Measurements from ENCODE around the gene LAX1. TPM values are rescaled to one million over a fixed set of nuclear protein-coding genes. Genes with fewer than 3 reads are reported as not detected.

LAX1 gene
- total RNA-seq, 1 donor from 2014 or later: not detected

GRCh38 chr1:203733009-203733863 is 31.7 kb upstream of the LAX1 start:
- no peak for DNase-seq (ENCODE audit: low read depth)
- no peak overlapping the region for H3K4me3 ChIP-seq (ENCODE audit: low read depth, low read length)
- TF ChIP-seq, protein P1, sequence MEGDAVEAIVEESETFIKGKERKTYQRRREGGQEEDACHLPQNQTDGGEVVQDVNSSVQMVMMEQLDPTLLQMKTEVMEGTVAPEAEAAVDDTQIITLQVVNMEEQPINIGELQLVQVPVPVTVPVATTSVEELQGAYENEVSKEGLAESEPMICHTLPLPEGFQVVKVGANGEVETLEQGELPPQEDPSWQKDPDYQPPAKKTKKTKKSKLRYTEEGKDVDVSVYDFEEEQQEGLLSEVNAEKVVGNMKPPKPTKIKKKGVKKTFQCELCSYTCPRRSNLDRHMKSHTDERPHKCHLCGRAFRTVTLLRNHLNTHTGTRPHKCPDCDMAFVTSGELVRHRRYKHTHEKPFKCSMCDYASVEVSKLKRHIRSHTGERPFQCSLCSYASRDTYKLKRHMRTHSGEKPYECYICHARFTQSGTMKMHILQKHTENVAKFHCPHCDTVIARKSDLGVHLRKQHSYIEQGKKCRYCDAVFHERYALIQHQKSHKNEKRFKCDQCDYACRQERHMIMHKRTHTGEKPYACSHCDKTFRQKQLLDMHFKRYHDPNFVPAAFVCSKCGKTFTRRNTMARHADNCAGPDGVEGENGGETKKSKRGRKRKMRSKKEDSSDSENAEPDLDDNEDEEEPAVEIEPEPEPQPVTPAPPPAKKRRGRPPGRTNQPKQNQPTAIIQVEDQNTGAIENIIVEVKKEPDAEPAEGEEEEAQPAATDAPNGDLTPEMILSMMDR (IDR thresholded peaks at IDR 0.05; ENCODE audit: insufficient read depth, low read length, poor library complexity, severe bottlenecking): no peak
- H3K36me3 ChIP-seq (ENCODE audit: control insufficient read depth, insufficient read depth, low read length): no peaks in the 10 kb centered on the region
- H3K27me3 ChIP-seq (ENCODE audit: control insufficient read depth, insufficient read depth, low read length): no peaks in the 10 kb centered on the region

GRCh38 chr1:203742436-203742835 is 22.5 kb upstream of the LAX1 start:
- Histone ChIP-seq H3K36me3 (ENCODE audit: control insufficient read depth, insufficient read depth, low read length) (peaks cover 1% of the 10 kb centered on the region), H3K27me3 (ENCODE audit: control insufficient read depth, insufficient read depth, low read length) (no peaks in the 10 kb centered on the region), H3K4me3 (ENCODE audit: low read depth, low read length) (no peak overlapping the region)
- TF ChIP-seq, protein P1 (IDR thresholded peaks at IDR 0.05; ENCODE audit: insufficient read depth, low read length, poor library complexity, severe bottlenecking): no peak
- DNase-seq (ENCODE audit: low read depth): no peak

DNA sequence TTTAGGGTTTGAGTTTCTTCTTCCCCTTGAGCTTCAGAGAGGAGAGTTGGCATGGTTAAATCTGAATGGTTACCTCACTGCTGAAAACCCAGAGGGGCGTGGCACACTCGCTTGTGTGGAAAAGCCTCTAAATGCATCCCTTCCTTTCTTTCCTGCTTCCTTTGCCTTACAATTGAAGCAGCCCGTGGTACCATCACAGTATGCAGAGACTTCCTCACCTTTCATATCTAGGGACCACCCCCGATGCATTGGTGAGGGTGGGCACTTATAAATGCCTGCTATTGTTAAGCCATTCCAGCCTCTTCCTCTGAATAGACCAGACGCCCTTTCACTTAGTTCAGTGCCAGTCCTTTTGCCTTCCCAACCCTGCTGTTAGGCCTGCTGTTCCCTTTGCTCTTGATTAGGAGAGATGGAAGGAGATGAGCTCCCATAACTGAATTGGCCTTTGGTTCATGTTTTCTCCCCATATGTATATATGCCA is 21.9 kb upstream of the LAX1 start:
- no peak for DNase-seq (ENCODE audit: low read depth)
- TF ChIP-seq, protein P1 (IDR thresholded peaks at IDR 0.05; ENCODE audit: insufficient read depth, low read length, poor library complexity, severe bottlenecking): no peak
- no peaks in the 10 kb centered on the region for H3K27me3 ChIP-seq (ENCODE audit: control insufficient read depth, insufficient read depth, low read length)
- peaks cover 1% of the 10 kb centered on the region for H3K36me3 ChIP-seq (ENCODE audit: control insufficient read depth, insufficient read depth, low read length)
- no peak overlapping the region for H3K4me3 ChIP-seq (ENCODE audit: low read depth, low read length)

- Histone ChIP-seq H3K4me3 (ENCODE audit: low read depth, low read length) (no peak overlapping the region), H3K36me3 (ENCODE audit: control insufficient read depth, insufficient read depth, low read length) (peaks cover 1% of the 10 kb centered on the region), H3K27me3 (ENCODE audit: control insufficient read depth, insufficient read depth, low read length) (no peaks in the 10 kb centered on the region)
- TF ChIP-seq, protein P1 (IDR thresholded peaks at IDR 0.05; ENCODE audit: insufficient read depth, low read length, poor library complexity, severe bottlenecking): no peak
- DNase-seq (ENCODE audit: low read depth): no peak
Observed at GRCh38 chr1:203744075-203744972, 20.7 kb upstream of the LAX1 start.

- TF ChIP-seq, protein P1 (IDR thresholded peaks at IDR 0.05; ENCODE audit: insufficient read depth, low read length, poor library complexity, severe bottlenecking): no peak
- no peak overlapping the region for H3K4me3 ChIP-seq (ENCODE audit: low read depth, low read length)
Observed at GRCh38 chr1:203746281-203746680, 18.7 kb upstream of the LAX1 start.

More at GRCh38 chr1:203746281-203746680, 18.7 kb upstream of the LAX1 start:
- H3K36me3 ChIP-seq (ENCODE audit: control insufficient read depth, insufficient read depth, low read length): no peaks in the 10 kb centered on the region
- DNase-seq (ENCODE audit: low read depth): no peak
- no peaks in the 10 kb centered on the region for H3K27me3 ChIP-seq (ENCODE audit: control insufficient read depth, insufficient read depth, low read length)
